HG03442 (cell line): Measurements from ENCODE around the gene TMEM204.

Source experiments
- ATAC-seq: cut with Tn5 transposase; IDR thresholded peaks from one replicate; pipeline ENCODE4 v1.9.1; 2021; ENCODE audit warnings: mild to moderate bottlenecking, moderate library complexity; ENCODE audit not compliant: unreplicated experiment

The TMEM204 gene

DNA sequence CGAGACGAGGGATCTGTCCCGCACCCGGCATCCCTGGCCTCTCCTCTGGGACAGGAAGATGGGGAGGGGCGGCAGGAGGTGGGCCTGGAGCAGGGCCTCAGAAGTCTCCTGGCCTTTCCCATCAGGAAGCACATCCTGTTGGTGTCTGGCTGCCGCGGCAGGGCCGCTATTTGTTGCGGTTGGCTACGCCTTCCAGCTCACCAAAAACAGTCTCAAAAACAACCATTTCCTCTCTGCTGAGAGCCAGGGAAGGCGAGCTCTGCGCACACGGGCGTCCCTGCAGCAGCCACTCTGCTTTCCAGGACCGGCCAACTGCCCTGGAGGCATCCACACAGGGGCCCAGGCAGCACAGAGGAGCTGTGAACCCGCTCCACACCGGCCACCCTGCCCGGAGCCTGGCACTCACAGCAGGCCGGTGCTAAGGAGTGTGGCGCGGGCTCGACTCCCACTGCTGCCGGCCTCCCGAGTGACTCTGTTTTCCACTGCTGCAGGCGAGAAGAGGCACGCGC, at the start of gene TMEM204:
Gene TMEM204 (plus strand): TSS at position 224 of the 509 bp plus-strand sequence. CDS start 610 bp downstream, outside the sequence.
- no peak for ATAC-seq

DNA sequence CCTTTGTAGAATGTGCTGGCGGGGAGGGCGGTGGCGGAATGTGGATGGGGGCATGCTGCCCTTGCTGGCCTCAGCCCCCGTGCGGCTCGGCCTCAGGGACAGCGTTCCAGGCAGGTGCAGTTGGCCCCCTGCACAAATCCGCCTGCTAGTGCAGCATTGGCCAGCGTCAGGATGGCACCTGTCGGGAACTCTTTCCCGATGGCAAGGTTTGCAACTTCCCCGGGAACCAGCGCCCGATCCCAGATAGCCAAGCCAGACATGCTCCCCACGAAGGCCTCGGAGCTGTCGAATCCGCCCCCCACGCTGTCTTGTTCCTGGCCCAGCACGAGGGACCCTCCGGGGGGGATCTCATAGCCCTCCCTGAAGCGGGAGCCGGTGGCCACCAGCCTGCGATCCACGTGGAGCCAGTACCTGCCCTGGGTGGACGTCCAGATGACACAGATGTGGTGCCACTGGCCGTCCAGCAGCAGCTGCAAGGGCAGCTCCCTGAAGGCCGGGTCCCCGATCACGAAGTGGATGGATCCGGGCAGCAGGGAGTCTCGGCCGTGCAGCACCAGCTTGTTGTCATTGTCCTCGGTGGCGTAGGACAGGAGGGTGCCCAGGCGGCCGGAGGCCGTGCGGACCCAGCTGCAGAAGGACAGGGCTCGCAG, 47.5 kb upstream of the TMEM204 start:
- ATAC-seq, result no peak

DNA sequence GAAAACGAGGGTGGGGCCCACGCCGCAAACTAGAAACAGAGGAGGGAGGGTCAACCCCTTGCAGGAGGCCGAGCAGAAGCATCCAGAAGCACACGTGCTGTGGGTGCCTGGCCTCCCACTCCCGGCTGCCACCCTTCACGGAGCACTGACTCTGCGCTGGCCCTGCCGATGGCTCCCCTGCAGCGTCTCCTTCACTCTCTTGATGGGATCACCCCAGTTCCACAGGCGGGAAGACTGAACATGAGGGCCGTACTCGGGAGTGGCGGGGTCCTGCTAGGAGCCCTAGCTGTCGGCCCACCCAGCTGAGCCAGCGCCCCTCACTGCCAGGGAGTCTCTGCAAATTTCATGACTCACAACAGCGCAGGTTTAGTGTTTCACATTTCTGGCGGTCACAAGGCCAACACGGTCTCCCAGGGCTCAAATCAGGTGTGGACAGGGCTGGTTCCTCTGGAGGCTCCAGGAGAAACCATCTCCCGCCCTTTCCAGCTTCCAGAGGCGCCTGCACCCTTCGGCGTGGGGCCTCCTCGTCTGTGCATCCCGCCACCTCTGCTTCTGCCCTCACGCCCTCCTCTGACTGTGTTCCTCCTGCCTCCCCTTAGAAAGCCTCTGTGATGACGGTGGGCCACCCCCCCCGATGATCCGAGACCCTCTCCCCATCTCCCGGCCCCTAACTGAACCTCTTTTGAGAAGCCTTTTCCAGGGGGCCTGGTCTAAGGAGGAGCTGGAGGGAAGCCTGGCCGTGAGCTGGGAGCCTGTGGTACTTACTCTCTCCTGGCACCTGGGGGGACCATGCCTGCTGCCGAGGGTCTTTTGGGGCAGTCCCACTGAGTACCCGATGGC, 46.7 kb upstream of the TMEM204 start:
- ATAC-seq, result no peak

DNA sequence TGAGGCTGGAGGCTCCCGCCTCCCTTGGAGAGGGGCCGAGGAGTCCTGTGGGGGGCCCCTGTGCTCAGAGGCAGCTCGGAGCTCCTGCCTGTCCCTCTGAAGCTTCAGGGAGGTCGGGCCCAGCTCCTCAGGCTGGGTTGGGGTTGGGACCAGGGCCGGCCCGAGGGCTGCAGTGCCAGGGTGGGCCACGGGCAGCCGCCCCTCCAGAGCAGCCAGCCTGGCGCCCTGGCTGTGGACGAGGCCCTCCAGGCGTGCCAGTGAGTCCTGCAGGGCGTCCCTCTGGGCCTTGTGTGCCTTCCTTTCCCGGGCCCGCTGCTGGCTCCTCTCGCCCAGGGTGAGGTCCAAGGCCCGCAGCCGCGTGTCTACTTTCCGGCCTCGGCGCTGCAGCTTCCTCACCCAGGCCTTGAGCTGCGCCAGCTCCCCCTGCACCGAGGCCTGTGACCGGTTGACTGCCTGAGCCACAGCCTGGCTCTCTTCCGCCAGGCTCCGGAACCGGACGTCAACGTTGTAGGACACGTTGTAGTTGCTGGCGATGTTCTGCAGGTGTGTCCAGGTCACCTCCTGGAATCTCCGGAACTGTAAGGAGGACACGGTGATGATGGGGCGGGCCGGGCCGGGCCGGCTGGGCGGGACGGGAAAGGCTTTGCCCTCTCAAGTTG, 45.9 kb upstream of the TMEM204 start:
- no peak for ATAC-seq

DNA sequence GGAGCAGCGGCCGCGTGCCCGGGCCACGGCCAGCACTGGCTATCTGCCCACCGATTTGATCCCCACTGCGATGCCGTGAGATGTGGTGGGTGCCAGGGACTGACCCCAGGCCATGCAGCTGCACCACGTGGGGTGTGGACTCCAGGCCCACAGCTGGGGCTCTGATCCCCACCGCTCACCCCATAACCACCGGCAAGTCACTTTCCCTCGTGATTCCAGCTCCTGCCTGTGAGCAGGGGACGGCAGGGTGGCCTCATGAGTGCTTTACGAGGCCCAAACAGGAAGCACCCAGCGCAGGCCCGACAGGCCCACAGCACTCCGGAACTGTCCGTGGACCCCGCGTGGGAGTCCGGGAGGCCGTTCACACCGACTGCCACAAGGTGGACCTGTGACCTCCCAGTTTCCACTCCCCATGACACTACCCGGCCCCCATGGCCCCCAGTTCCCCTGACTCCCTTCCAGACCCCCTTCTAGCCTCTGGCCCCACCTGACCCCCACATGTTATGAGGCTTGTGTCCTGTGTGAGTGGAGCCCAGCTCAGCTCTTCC, 45.3 kb upstream of the TMEM204 start:
- ATAC-seq, result no peak

DNA sequence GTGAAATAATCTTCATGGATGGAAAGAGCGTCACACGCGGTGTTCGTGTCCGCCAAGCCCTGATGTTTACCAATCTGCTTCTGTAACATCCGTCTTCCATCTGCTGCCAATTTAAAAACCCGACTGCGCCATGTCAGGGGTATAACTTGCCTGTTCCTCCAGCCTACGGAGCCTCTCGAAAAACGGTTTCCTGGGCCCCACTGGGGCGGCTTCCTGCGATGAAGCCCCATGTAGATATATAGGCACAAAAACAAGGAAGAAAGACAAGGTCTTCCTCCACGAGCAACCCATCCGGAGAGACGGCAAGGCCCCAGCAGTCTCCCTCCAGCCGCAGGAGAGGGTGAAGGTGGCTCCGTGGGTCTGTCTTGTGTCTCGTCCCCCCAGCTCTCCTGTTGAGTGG, 44.8 kb upstream of the TMEM204 start, which contains the start of gene PTX4:
Gene PTX4 (minus strand): TSS at position 326 of the 400 bp plus-strand sequence. CDS start 35 bp downstream, at position 291.
- ATAC-seq, result no peak

DNA sequence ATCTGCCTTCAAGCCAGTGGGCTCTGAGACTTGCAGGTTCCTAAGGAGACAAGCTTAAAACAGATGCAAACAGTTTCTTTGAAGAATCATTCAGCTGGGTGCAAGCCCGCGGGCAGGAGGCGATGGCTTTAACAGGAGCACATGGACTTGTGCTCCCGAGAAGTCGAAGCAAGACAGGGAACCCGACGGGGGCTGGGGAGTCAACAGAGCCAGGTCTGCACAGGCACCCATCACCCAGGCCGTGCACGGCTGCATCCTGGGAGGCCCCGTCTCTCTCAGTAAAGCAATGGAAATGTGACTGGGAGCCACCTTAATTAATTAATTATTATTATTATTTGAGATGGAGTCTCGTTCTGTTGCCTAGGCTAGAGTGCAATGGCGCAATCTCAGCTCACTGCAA, 44.4 kb upstream of the TMEM204 start:
- no peak for ATAC-seq

DNA sequence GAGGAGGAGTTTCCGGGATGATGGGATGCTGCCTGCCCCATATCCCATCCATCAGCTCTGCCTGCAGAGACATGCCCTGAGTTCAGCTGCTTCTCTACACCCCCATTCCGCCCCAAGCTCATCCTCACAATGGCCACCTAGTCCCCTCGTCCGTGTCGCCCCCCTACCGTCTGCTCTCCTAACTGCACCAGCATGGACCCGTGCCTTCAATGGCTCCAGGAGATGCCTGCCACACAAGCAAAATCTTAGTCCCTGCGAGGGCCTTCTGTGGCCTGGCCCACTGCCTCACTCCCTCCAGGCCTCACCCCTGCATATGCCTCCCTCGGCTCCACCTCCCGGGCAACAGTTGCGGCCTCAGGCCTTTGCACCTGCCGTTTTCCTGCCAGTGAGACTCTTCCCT, 42.1 kb upstream of the TMEM204 start:
- no peak for ATAC-seq

DNA sequence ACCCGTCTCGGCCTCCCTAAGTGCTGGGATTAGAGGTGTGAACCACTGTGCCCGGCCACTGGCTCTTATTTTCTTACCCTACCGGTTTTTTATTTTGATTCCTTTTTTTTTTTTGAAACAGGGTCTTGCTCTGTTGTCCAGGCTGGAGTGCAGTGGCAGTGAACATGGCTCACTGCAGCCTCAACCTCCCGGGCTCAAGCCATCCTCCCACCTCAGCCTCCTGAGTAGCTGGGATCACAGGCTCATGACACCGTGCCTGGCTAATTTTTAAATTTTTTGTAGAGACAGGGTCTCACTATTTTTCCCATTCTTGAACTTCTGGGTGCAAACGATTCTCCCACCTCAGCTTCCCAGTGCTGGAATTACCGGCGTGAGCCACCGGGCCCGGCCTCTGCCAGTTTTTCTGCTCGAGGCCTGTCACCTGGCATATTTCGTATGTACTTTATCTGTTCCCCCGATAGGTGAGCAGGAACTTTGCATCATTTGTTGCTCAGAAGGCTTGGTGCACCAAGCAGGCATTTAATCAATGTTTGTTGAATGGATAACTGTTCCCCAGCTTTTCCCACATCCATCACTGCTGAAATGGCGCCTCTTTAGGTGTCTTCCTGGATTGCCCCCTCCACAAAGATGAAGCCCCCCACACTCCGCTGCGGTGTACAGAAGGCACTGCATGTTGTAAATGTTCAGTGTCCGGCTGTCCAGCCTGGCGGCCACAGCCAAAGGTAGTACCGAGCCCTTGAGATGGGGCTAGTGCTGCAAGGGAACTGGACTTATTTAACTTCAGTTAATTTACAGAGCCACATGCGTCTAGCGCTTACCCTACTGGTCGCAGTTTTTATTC, 41.2 kb upstream of the TMEM204 start:
- no peak for ATAC-seq

DNA sequence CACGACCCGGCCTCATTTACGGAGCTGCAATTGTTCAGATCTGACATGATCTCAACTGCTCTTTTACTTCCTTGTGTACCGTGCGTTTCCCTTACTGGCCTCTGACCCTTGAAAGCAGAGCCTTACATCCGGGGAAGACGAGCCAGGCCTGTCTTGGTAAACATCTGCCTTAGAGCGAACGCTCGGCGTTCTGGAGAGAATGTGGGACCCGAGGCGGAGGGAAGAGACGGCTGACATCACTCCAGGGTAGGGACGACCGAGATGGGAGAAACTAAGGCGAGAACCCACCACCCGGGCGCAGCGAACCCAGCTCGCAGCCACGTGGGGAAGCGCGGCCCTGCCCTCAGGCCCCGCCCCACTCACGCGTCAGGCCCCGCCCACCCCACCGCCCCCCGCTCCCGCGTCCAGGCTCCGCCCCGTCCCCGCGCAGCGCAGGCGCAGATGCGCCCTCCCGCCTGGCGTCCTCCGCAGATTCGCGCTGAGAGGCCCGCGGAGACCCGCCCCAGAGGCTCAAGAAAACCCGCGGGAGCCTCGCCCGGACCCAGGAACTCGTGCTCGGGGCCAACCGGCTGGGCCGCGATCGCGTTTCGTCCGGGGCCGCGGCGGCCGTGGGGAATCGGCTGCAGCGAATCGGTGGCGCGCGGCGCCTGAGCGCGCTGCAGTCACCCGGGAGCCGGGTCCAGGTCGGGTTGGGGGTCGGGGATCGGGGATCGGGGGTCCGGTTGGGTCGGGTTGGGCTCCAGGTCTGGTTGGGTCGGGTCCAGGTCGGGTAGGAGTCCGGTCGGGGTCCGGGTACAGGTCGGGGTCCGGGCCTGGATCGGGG, 40.3 kb upstream of the TMEM204 start, which contains the start of gene TELO2:
Gene TELO2 (plus strand): TSS at position 438 of the 823 bp plus-strand sequence. CDS start 922 bp downstream, outside the sequence.
- ATAC-seq, result peak; percentile 69

DNA sequence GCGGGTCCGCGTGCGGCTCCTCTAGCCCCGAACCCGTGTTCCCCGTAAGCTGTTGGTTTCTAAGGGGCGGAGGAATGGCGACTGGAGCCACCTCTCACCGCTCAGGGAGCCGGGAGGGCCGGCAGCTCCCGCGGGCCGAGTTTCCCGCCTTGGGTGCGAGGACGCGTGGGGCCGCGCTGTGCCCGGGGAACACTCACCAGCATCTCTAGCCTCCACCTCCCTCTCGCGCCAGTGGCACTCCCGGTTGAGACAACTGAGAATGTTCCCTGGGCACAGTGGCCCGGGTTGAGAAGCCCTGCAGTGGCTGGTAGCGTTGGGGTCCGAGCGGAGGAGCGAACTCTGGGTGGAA, 39.7 kb upstream of the TMEM204 start:
- peak; percentile 6 for ATAC-seq

DNA sequence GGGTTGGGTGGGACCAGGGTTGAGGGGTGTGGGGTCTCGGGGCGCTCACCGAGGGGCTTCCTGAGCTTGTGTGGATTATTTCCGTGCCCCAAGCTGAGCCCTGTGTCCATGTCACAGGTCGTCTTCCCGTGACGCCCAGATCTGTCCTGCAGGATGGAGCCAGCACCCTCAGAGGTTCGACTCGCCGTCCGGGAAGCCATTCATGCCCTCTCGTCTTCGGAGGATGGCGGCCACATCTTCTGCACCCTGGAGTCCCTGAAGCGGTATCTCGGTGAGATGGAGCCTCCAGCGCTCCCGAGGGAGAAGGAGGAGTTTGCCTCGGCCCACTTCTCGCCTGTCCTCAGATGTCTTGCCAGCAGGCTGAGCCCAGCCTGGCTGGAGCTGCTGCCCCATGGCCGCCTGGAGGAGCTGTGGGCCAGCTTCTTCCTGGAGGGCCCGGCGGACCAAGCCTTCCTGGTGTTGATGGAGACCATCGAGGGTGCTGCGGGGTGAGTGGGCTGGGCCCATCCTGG, 39.3 kb upstream of the TMEM204 start:
- ATAC-seq, result no peak

DNA sequence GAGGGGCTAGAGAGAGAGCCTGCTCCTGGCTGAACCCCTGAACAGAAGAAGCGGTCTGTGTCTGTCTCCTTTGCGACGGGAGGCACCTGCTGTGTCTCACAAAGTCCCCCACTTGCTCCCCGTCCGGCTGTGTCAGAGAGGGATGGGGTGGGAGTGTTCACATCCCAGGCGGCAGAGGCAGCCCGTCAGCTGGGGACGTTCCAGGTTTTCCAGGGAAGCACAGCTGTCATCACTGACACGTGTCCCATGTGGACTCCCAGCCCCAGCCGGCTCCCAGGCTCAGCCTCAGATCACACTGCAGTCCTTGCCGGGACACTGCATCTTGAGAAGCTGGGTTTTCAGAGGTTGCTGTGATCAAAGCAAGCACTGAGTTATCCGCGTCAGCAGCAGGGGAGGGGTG, 38.8 kb upstream of the TMEM204 start:
- no peak for ATAC-seq

DNA sequence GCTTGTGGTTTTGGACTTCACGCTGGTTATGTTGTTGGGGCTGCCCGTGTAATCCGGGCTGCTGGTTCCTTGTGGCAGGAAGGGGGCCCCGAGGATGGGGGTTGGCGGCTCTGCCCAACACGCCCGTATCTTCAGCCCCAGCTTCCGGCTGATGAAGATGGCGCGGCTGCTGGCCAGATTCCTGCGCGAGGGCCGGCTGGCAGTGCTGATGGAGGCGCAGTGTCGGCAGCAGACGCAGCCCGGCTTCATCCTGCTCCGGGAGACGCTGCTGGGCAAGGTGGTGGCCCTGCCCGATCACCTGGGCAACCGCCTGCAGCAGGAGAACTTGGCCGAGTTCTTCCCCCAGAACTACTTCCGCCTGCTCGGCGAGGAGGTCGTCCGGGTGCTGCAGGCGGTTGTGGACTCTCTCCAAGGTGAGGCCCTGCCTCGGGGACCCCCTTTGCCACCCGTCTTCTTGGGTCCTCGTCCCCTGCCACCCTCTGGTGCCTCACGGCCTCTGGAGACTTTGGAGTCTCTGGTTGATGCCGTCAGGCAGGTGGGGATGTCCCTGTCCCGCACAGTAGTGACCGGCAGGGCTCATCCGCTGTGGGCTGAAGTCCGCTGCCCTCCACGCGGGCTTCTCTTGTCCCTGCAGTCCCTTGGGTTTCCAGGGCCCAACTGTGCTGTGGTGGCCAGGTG, 38.1 kb upstream of the TMEM204 start:
- no peak for ATAC-seq

DNA sequence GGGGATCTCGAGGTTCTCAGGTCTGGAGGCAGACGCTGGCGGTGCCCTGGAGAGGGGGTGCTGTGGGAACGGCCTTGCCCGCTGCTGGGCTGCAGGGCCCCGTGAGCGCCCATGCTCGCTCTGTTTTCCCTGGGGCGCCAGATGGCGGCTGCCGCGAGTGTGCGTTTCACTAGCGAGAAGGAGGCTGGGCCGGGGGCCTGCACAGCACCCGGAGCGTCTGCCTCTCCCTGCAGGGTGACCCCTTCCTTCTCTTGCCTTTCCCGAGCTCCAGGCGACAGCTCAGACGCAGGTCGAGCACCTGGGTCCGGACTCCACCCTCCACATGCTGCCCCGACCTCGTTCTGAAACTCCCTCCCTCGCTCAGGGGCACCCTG, 37.6 kb upstream of the TMEM204 start:
- no peak for ATAC-seq

DNA sequence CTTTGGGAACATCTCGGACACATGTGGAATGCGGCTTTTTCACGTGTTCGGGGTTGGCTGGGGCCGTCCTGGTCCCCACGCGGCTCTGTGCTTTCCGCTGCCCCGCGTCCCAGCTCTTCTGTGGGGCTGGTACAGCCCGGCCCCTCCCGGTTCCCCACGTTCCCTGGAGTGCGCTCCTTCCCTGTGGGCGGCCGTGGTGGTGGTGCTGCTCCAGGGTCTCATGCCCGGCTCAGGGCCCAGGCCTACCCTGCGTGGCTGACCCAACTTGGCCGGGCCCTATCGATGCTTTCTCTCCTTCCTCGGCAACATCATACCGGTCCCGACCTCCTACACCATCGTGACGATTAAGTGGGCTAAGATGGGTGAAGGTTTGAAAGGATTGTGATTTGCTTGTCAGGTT, 37.0 kb upstream of the TMEM204 start:
- ATAC-seq, result no peak

DNA sequence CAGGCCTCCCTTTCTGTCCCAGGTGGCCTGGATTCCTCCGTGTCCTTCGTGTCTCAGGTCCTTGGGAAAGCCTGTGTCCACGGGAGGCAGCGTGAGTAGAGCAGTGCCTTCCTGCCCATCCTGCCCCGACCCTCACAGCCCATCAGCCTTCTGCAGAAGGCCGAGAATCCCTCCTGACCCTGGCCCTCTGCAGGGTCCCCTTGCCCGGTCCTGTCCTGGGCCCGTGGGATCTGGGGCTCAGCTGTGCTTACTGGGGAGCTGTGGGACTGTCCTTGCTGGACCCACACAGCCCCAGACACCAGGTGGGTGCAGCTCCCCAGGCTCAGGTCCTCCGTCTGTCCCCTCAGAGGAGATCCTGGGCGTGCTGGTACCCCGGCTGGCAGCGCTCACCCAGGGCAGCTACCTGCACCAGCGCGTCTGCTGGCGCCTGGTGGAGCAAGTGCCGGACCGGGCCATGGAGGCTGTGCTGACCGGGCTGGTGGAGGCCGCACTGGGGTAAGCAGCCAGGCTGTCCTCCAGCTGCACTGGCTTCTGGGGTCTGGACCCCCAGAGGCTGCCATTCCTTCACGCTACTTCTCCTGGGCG, 36.4 kb upstream of the TMEM204 start:
- ATAC-seq, result no peak
